ENCODE data around the gene C6.
"Not testable (repeated sequence)": the region's sequence is repeated elsewhere in the genome, so short reads cannot be mapped to it uniquely, and the experiment has no call there.

C6 gene

GRCh38 chr5:41213340-41213739 lies at the start of gene C6:
Gene C6 (minus strand): TSS chr5:41213532. CDS start chr5:41203230, 10,302 bp downstream.
- no peak for DNase-seq

DNA sequence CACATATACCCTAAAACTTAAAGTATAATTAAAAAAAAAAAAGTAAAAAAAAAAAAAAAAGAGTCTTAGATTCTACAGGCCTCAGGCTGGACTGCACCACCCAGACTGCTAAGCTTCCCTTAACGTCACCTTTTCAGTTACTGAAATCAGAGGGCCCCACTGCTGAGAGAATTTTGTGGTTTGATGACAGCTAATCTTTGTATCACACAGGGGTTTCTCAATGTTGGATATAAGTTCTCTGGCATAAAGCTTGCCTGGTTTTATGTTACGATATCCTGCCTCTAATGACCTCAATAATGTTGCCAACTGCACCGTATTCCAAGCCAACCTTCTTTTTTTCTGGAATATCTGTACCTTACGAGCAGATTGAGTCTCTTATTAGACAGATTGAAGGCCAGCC lies 43.1 kb upstream of the C6 start:
- no peak for DNase-seq

DNA sequence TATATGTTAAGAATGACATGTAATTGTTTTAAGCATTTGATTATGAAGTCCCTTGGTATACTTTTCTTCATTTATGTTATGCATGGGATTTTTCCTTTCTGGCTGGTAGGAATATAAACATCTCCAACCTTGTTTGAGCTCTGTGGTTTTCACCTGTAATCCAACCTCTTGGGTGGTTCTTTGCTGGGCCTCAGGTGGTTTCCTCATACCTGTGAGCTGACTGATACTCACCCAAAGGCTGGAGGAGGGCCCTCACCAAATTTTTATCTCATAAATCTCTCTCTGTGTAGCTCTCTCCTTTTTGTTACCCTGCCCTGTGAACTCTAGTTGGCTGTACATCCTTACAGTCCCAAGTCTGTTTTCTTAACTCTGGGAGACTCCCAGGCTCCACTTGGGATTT lies 39.8 kb upstream of the C6 start:
- no peak for DNase-seq

- no peak for DNase-seq
These were observed 38.7 kb upstream of the C6 start for GRCh38 chr5:41252036-41252435.

- no peak for DNase-seq
These were observed 37.1 kb upstream of the C6 start for GRCh38 chr5:41250351-41250987.

GRCh38 chr5:41247135-41247534 lies 33.8 kb upstream of the C6 start:
- DNase-seq = no peak

DNA sequence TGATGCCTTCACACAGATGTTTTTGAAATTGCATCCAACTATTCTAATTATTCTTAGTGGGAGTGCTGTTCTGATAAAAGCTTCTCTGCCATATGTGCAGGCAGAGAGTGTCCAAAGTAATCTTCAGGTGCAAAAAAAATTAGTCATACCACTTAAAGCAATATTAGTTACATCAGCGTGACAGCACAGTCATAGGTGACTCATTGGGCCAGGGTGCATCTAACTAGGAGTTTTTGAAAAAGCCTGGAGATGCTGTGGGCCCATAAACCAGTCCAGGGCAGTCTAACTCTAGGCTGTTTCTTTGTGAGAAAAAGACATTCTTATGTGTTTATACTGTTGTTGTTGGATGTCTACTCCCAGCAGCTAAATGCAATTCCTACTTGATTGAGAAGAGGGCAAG lies 33.0 kb upstream of the C6 start:
- DNase-seq = no peak

DNA sequence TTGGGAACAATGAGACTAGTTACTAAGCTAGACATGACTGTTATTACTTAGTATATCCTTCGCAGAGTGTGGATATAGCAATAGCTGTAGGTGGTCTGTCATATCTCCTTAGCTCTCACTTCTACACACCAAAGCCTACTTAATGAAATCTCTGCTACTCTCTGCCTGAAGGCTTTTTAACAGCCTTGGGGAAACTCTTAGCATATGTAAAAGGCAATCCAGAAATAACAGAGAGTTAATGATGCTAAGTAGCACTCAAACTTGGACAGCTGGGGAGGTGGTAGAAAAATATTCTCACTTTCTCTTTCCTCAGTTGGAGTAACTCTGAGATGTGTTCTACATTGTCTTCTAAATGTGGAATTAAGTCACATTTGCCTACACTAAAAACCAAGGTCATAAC lies 30.2 kb upstream of the C6 start:
- DNase-seq = no peak

DNA sequence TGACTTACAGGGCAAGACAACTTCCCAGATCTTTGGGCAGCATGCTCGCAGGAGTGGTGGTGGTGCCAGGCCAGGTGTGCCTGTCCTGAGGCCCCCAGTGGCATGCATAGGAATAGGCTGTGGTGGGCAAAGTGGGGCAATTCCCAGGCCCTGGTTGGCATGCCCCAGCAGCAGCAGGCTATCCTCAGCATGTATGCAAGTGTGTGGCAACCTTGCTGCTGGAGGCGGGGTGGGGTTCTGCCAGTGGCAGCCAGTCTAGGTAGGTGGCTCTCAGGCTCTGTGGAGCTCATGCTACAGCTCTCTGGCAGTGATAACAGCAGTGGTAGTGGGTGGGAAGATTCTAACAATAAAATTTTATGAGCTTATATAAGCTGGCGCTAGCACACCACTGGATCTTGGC lies 27.7 kb upstream of the C6 start:
- no peak for DNase-seq

GRCh38 chr5:41240390-41240789 lies 27.1 kb upstream of the C6 start:
- DNase-seq = no peak

DNA sequence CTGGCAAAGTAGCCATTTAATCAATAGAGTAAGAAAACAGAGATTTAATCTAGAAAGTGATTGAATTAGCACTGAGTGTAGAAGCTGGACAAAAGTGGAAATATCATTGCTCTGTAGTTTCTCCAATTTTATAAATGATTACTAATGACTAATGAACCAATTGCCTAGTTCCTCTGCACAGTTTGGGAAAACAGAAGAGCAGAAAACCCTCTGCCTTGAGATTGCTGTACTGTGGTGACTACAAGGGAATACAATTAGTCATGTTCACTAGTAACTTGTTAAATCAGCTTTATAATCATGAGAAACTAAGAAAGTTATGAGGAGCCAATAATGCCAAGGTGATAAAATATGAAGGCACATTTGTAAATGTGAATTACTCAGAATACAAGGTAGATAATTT lies 21.1 kb upstream of the C6 start:
- DNase-seq = no peak

- DNase-seq = no peak
These were observed 19.5 kb upstream of the C6 start for GRCh38 chr5:41232797-41233196.

GRCh38 chr5:41230276-41230675 lies 16.9 kb upstream of the C6 start:
- DNase-seq = not testable (repeated sequence)

GRCh38 chr5:41223962-41224361 lies 10.6 kb upstream of the C6 start:
- DNase-seq = no peak

- no peak for DNase-seq
These were observed 6.4 kb upstream of the C6 start for GRCh38 chr5:41219658-41220269.

DNA sequence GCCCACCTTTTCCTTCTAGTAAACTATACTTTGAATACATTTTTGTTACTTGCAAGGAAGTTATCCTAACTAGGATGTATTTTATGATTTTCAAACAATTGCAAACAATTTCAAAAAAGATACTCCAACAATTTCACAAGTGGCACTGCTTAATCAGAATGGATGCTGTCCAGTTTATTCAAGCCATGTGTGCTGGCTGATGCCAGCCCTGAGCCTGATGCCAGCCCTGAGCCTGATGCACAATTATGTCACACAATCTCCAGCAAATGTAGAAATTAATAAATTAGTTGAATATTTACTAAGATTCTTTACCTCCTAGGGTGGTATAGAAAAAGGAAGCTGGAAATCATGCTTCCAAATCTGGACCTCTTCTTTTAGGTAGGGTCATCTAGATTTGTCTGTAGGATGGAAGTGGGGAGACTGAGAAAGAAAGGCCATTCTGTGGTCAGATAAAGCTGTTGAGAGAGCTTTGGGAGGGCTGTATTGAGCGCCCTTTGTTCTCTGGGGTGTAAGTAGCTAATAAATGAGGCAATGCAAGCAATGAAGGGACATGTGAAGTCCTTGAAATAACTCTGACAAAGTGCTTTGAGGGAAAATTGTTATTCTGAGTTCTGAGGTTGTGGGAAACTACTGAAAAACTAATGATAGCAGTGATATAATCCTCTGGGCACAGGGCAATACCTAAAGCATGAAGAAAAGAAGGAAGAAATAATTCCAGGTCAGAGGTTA lies 5.8 kb upstream of the C6 start:
- DNase-seq = no peak

GRCh38 chr5:41214182-41214581 lies 850 bp upstream of the C6 start:
- DNase-seq = no peak

- DNase-seq = no peak
These were observed 397 bp downstream of the C6 start for GRCh38 chr5:41212935-41213334.

- no peak for DNase-seq
These were observed 1.9 kb downstream of the C6 start for GRCh38 chr5:41211417-41211816.

DNA sequence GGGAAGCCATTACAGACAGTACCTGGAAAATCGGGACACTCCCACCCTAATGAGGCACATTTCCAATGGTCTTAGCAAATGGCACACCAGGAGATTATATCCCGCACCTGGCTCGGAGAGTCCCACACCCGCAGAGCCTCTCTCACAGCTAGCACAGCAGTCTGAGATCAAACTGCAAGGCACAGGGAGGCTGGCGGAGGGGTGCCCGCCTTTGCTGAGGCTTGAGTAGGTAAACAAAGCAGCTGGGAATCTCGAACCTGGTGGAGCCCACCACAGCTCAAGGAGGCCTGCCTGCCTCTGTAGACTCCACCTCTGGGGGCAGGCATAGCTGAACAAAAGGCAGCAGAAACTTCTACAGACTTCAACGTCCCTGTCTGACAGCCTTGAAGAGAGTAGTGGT lies 7.9 kb downstream of the C6 start:
- not testable (repeated sequence) for DNase-seq

- no peak for DNase-seq
These were observed 10.3 kb downstream of the C6 start for GRCh38 chr5:41203033-41203432.

GRCh38 chr5:41201082-41201772 lies 12.1 kb downstream of the C6 start:
- DNase-seq = no peak

GRCh38 chr5:41200506-41200905 lies 12.8 kb downstream of the C6 start:
- no peak for DNase-seq

- DNase-seq = no peak
These were observed 13.7 kb downstream of the C6 start for GRCh38 chr5:41199660-41200059.
